Endothelial cell of umbilical vein (primary cell): ENCODE measurements around the gene THSD7B. TPM values are rescaled to one million over a fixed set of nuclear protein-coding genes. Genes with fewer than 3 reads are reported as not detected.

ENCODE experiments used
- BruUV-seq: library from RNA; stranded (reverse); fragments of 400-500 nt; replicated peaks from 2 replicates; lab custom pipeline; 2021; lab: Mats Ljungman, UMichigan
- CTCF ChIA-PET: fragments of 300-600, 350-600 bp; sonication (Branson Sonifier 250); formaldehyde crosslinking; loops from one replicate; lab custom pipeline; 2021; ENCODE audit warnings: antibody characterized with exemption, inconsistent platforms; lab: Charles Lee
- POLR2A ChIA-PET: fragments of 300-600, 350-600 bp; sonication (Branson Sonifier 250); formaldehyde crosslinking; loops from one replicate; lab custom pipeline; 2021; ENCODE audit warnings: antibody characterized with exemption, inconsistent platforms; lab: Charles Lee
- DNase-seq: peaks from one replicate; pipeline ENCODE4 v3.0.0-alpha.2; 2011; ENCODE audit warnings: low read depth, low spot score
- FAIRE-seq: peaks from 2 replicates; lab custom pipeline; 2011; peaks lifted over from hg19 to GRCh38; lab: Jason Lieb, UNC
- H2AFZ ChIP-seq: 2 replicates; pipeline ENCODE4 v1.6.0; 2012; ENCODE audit warnings: low read depth, low read length, control low read depth, inconsistent platforms
- H3K27ac ChIP-seq: 2 replicates; pipeline ENCODE4 v1.5.1; 2011; ENCODE audit warnings: low read depth, mild to moderate bottlenecking, control low read depth, low read length, moderate library complexity; ENCODE audit not compliant: insufficient read depth
- H3K27me3 ChIP-seq, 2 experiments: 2 replicates each; pipeline versions ENCODE4 v1.6.0 to v1.6.1; 2011; ENCODE audit warnings: low read length in 2 of 2, mixed read lengths in 1 of 2; ENCODE audit not compliant: control insufficient read depth in 2 of 2, insufficient read depth in 2 of 2
- H3K36me3 ChIP-seq, 2 experiments: 2 replicates in 1 of 2; 3 replicates in 1 of 2; pipeline ENCODE4 v1.5.1; 2011; ENCODE audit warnings: low read length in 2 of 2, mild to moderate bottlenecking in 1 of 2, moderate library complexity in 1 of 2; ENCODE audit not compliant: control insufficient read depth in 2 of 2, insufficient read depth in 2 of 2; ENCODE audit errors: extremely low read depth in 1 of 2
- H3K4me1 ChIP-seq: 3 replicates; pipeline ENCODE4 v1.5.1; 2011; ENCODE audit warnings: mild to moderate bottlenecking, low read length; ENCODE audit not compliant: control insufficient read depth, insufficient read depth; ENCODE audit errors: extremely low read depth
- H3K4me2 ChIP-seq: 2 replicates; pipeline ENCODE4 v1.6.1; 2011; ENCODE audit warnings: low read length, control low read depth, mixed read lengths; ENCODE audit not compliant: insufficient read depth
- H3K4me3 ChIP-seq, 3 experiments: fragments of 200-600 bp in 1 of 3; sonication (generic), shearing (Covaris generic) in 1 of 3; replicated peaks in 1 of 3; 2 replicates each; pipeline ENCODE4 v1.5.1; 2011 to 2016; ENCODE audit warnings: control low read depth in 3 of 3, low read length in 3 of 3, mild to moderate bottlenecking in 2 of 3, inconsistent platforms in 1 of 3, low read depth in 1 of 3, moderate library complexity in 1 of 3; ENCODE audit not compliant: insufficient read depth in 1 of 3
- H3K79me2 ChIP-seq: 2 replicates; pipeline ENCODE4 v1.6.0; 2012; ENCODE audit warnings: low read length, inconsistent platforms; ENCODE audit not compliant: control insufficient read depth, insufficient read depth
- H3K9ac ChIP-seq: replicated peaks from 2 replicates; pipeline ENCODE3; 2011; ENCODE audit warnings: low read length, control low read depth; ENCODE audit not compliant: insufficient read depth; ENCODE audit errors: extremely low read depth
- H3K9me1 ChIP-seq: replicated peaks from 3 replicates; pipeline ENCODE4 v1.6.0; 2011; ENCODE audit warnings: mild to moderate bottlenecking, low read length; ENCODE audit not compliant: control insufficient read depth, insufficient read depth; ENCODE audit errors: extremely low read depth
- H3K9me3 ChIP-seq: replicated peaks from 2 replicates; pipeline ENCODE4 v1.5.1; 2012; ENCODE audit warnings: low read length, inconsistent platforms; ENCODE audit not compliant: control insufficient read depth, insufficient read depth
- H4K20me1 ChIP-seq: replicated peaks from 2 replicates; pipeline ENCODE3; 2011; ENCODE audit warnings: mild to moderate bottlenecking, low read length; ENCODE audit not compliant: control insufficient read depth, insufficient read depth; ENCODE audit errors: extremely low read depth
- CTCF ChIP-seq, 2 donors: IDR thresholded peaks; 1 replicate in 1 of 2; 2 replicates in 1 of 2; pipeline ENCODE4 v1.5.1; 2011; ENCODE audit warnings: low read length in 2 of 2, mild to moderate bottlenecking in 2 of 2, moderate library complexity in 2 of 2, control low read depth in 1 of 2, inconsistent platforms in 1 of 2, low read depth in 1 of 2; ENCODE audit not compliant: insufficient read depth in 1 of 2; ENCODE audit errors: extremely low read depth in 1 of 2
- EZH2 ChIP-seq: IDR thresholded peaks from 2 replicates; pipeline ENCODE4 v1.6.1; 2012; ENCODE audit warnings: borderline replicate concordance, low read depth, mild to moderate bottlenecking, moderate library complexity, low read length, inconsistent platforms; ENCODE audit not compliant: severe bottlenecking
- FOS ChIP-seq: IDR thresholded peaks from 2 replicates; pipeline ENCODE4 v1.6.1; 2011; ENCODE audit warnings: mild to moderate bottlenecking, low read length, moderate library complexity, borderline replicate concordance; ENCODE audit not compliant: insufficient read depth
- GATA2 ChIP-seq: IDR thresholded peaks from 2 replicates; pipeline ENCODE4 v1.7.0; 2011; ENCODE audit warnings: low read depth, mild to moderate bottlenecking, moderate library complexity, mixed read lengths, low read length; ENCODE audit not compliant: insufficient read length, insufficient read depth
- JUN ChIP-seq: IDR thresholded peaks from 2 replicates; pipeline ENCODE4 v1.6.1; 2011; ENCODE audit warnings: borderline replicate concordance, low read depth; ENCODE audit not compliant: insufficient read length, insufficient read depth
- MYC ChIP-seq: IDR thresholded peaks from one replicate; pipeline ENCODE4 v1.6.1; 2011; ENCODE audit warnings: mild to moderate bottlenecking, low read depth, low read length
- POLR2A ChIP-seq: IDR thresholded peaks from 2 replicates; pipeline ENCODE4 v1.6.1; 2012; ENCODE audit warnings: low read depth, mild to moderate bottlenecking, control low read depth, low read length
- dilution Hi-C: fragments of 300-500 bp; cut with MboI; formaldehyde crosslinking; loops from one replicate; pipeline ENCODE4 v1.15.0; 2019; ENCODE audit warnings: low sequenced_read_pairs; ENCODE audit not compliant: extremely low pct_ligation_motif_present
- intact Hi-C: fragments of 100-400 bp; cut with micrococcal nuclease; formaldehyde crosslinking; loops from one replicate; pipeline ENCODE4 v1.10.0; 2022
- polyA plus RNA-seq, 4 experiments: library from polyadenylated mRNA; depleted of rRNA in 3 of 4; stranded (reverse) in 3 of 4; unstranded in 1 of 4; fragments of >200 nt; gene quantifications; 2 replicates each; pipeline versions ENCODE4 v1.2.1 to v1.2.3, GENCODE V29; 2011 to 2012; ENCODE audit warnings: missing spikeins in 1 of 4
- total RNA-seq: library from RNA; stranded (reverse); gene quantifications from 2 replicates; pipeline ENCODE4 v1.2.3, GENCODE V29; 2021
- TF ChIP-seq, protein P1 (sequence below): IDR thresholded peaks from 2 replicates; pipeline ENCODE4 v1.6.1; 2011; ENCODE audit not compliant: insufficient read depth, insufficient read length

The THSD7B gene
- total and polyA plus RNA-seq, 2 donors (not counting 3 experiments of a cell fraction or from before 2014, with no cell fraction given) = 0.04 TPM; not detected in 1

GRCh38 chr2:136767030-136767429, 1.7 kb downstream of the THSD7B start:
- Histone ChIP-seq H3K36me3 (no peaks in the 10 kb centered on the region), H3K27ac (no peak overlapping the region), H3K9me1 (no peaks in the 10 kb centered on the region), H3K9ac (no peak overlapping the region), H2AFZ (no peak overlapping the region), H3K4me2 (no peak overlapping the region), H3K9me3 (no peaks in the 10 kb centered on the region), H3K4me1 (no peaks in the 10 kb centered on the region), H4K20me1 (no peaks in the 10 kb centered on the region), H3K79me2 (no peaks in the 10 kb centered on the region), H3K27me3 (peaks cover 9 to 18% of the 10 kb centered on the region in 2 experiments), H3K4me3 (no peak overlapping the region)
- dilution Hi-C loops = no loop called here
- FAIRE-seq (no peak), DNase-seq (no peak)
- intact Hi-C loops = no loop called here
- CTCF ChIA-PET = no interaction called here
- POLR2A ChIA-PET = no interaction called here
- BruUV-seq = no TSS peak
- TF ChIP-seq POLR2A (no peak), FOS (no peak), CTCF (IDR thresholded peaks at IDR 0.05; ENCODE audit: extremely low read depth in 1 of 2, insufficient read depth in 1 of 2, low read depth in 1 of 2, low read length in 2 of 2) (no peak), JUN (no peak), EZH2 (no peak), GATA2 (no peak), MYC (no peak)
- TF ChIP-seq, protein P1, sequence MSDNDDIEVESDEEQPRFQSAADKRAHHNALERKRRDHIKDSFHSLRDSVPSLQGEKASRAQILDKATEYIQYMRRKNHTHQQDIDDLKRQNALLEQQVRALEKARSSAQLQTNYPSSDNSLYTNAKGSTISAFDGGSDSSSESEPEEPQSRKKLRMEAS = no peak
